Activated T-helper 17 cell treated with anti-CD3 and anti-CD28 coated beads, Interleukin-2, amount 50 U/mL, for 72 hours (primary cell): ENCODE measurements around the gene METTL5. TPM values are rescaled to one million over a fixed set of nuclear protein-coding genes. Genes with fewer than 3 reads are reported as not detected.

Source experiments
- ATAC-seq: fragments of 150-1000 bp; cut with Tn5 transposase; replicated peaks from 2 replicates; pipeline ENCODE4 v1.10.0; 2021; ENCODE audit warnings: mild to moderate bottlenecking, moderate library complexity
- H3K27ac Mint-ChIP-seq: one replicate; pipeline ENCODE4 v1.8.0; 2022; ENCODE audit warnings: mixed read lengths
- H3K27me3 Mint-ChIP-seq: one replicate; pipeline ENCODE4 v1.8.0; 2022; ENCODE audit warnings: mixed read lengths
- H3K36me3 Mint-ChIP-seq: one replicate; pipeline ENCODE4 v1.8.0; 2022; ENCODE audit warnings: low read depth, mild to moderate bottlenecking, mixed read lengths
- H3K4me1 Mint-ChIP-seq: one replicate; pipeline ENCODE4 v1.8.0; 2022; ENCODE audit warnings: mixed read lengths
- H3K4me3 Mint-ChIP-seq: one replicate; pipeline ENCODE4 v1.8.0; 2022; ENCODE audit warnings: mild to moderate bottlenecking, mixed read lengths
- H3K9me3 Mint-ChIP-seq: one replicate; pipeline ENCODE4 v1.8.0; 2022; ENCODE audit warnings: mixed read lengths
- total RNA-seq, 2 donors: library from RNA; stranded (reverse); gene quantifications; one replicate each; pipeline ENCODE4 v1.2.3, GENCODE V29; 2022

METTL5 gene
- total RNA-seq, 2 donors from 2014 or later: 54.4 to 78.7 TPM

- H3K4me1 Mint-ChIP-seq: no peaks in the 10 kb centered on the region
- no peaks in the 10 kb centered on the region for H3K9me3 Mint-ChIP-seq
- no peak overlapping the region for H3K4me3 Mint-ChIP-seq
- H3K27me3 Mint-ChIP-seq: peaks cover 3% of the 10 kb centered on the region
- H3K36me3 Mint-ChIP-seq: no peaks in the 10 kb centered on the region
- ATAC-seq: no peak
- H3K27ac Mint-ChIP-seq: no peak overlapping the region
These were observed 43.3 kb downstream of the METTL5 start for GRCh38 chr2:169781249-169782013.

- Mint-ChIP-seq H3K4me1 (no peaks in the 10 kb centered on the region), H3K4me3 (no peak overlapping the region), H3K36me3 (no peaks in the 10 kb centered on the region), H3K27ac (no peak overlapping the region), H3K9me3 (no peaks in the 10 kb centered on the region), H3K27me3 (peaks cover 3% of the 10 kb centered on the region)
- ATAC-seq: no peak
These were observed 46.3 kb downstream of the METTL5 start for GRCh38 chr2:169778446-169778845.

- Mint-ChIP-seq H3K27me3 (no peaks in the 10 kb centered on the region), H3K9me3 (no peaks in the 10 kb centered on the region), H3K4me3 (no peak overlapping the region), H3K4me1 (no peaks in the 10 kb centered on the region), H3K27ac (no peak overlapping the region), H3K36me3 (no peaks in the 10 kb centered on the region)
- no peak for ATAC-seq
These were observed 48.4 kb downstream of the METTL5 start for GRCh38 chr2:169776252-169776761.

- ATAC-seq: peak; percentile 28
These were observed 48.9 kb downstream of the METTL5 start for GRCh38 chr2:169775765-169776164.

GRCh38 chr2:169775354-169775753, 49.4 kb downstream of the METTL5 start:
- no peak for ATAC-seq
- H3K4me1 Mint-ChIP-seq: no peaks in the 10 kb centered on the region
- H3K27me3 Mint-ChIP-seq: no peaks in the 10 kb centered on the region
- no peak overlapping the region for H3K4me3 Mint-ChIP-seq
- H3K9me3 Mint-ChIP-seq: no peaks in the 10 kb centered on the region
- H3K27ac Mint-ChIP-seq: no peak overlapping the region
- no peaks in the 10 kb centered on the region for H3K36me3 Mint-ChIP-seq

More at GRCh38 chr2:169775765-169776164, 48.9 kb downstream of the METTL5 start:
- H3K27me3 Mint-ChIP-seq: no peaks in the 10 kb centered on the region
- H3K27ac Mint-ChIP-seq: no peak overlapping the region
- no peak overlapping the region for H3K4me3 Mint-ChIP-seq
- no peaks in the 10 kb centered on the region for H3K36me3 Mint-ChIP-seq
- H3K9me3 Mint-ChIP-seq: no peaks in the 10 kb centered on the region
- H3K4me1 Mint-ChIP-seq: no peaks in the 10 kb centered on the region

GRCh38 chr2:169772651-169773050, 52.1 kb downstream of the METTL5 start:
- Mint-ChIP-seq H3K4me3 (no peak overlapping the region), H3K9me3 (no peaks in the 10 kb centered on the region), H3K27ac (no peak overlapping the region), H3K4me1 (no peaks in the 10 kb centered on the region), H3K27me3 (peaks cover 1% of the 10 kb centered on the region), H3K36me3 (no peaks in the 10 kb centered on the region)
- no peak for ATAC-seq

GRCh38 chr2:169771612-169772011, 53.1 kb downstream of the METTL5 start:
- no peaks in the 10 kb centered on the region for H3K36me3 Mint-ChIP-seq
- H3K9me3 Mint-ChIP-seq: no peaks in the 10 kb centered on the region
- no peak overlapping the region for H3K27ac Mint-ChIP-seq
- ATAC-seq: peak; percentile 28
- peaks cover 4% of the 10 kb centered on the region for H3K27me3 Mint-ChIP-seq
- no peaks in the 10 kb centered on the region for H3K4me1 Mint-ChIP-seq
- H3K4me3 Mint-ChIP-seq: no peak overlapping the region

GRCh38 chr2:169771021-169771420, 53.7 kb downstream of the METTL5 start:
- Mint-ChIP-seq H3K9me3 (no peaks in the 10 kb centered on the region), H3K4me1 (no peaks in the 10 kb centered on the region), H3K27ac (no peak overlapping the region)

GRCh38 chr2:169768262-169768995, 56.3 kb downstream of the METTL5 start:
- Mint-ChIP-seq H3K27ac (no peak overlapping the region), H3K36me3 (no peaks in the 10 kb centered on the region), H3K4me1 (no peaks in the 10 kb centered on the region), H3K9me3 (no peaks in the 10 kb centered on the region), H3K27me3 (peaks cover 6% of the 10 kb centered on the region), H3K4me3 (peak overlapping the region; percentile 69)
- ATAC-seq: peak; percentile 62

More at GRCh38 chr2:169771021-169771420, 53.7 kb downstream of the METTL5 start:
- Mint-ChIP-seq H3K36me3 (no peaks in the 10 kb centered on the region), H3K27me3 (peaks cover 6% of the 10 kb centered on the region), H3K4me3 (no peak overlapping the region)
- ATAC-seq: no peak

- peak; percentile 62 for ATAC-seq
- Mint-ChIP-seq H3K27me3 (peaks cover 6% of the 10 kb centered on the region), H3K27ac (no peak overlapping the region)
These were observed 57.3 kb downstream of the METTL5 start for GRCh38 chr2:169767243-169767888.

GRCh38 chr2:169765523-169765922, 59.2 kb downstream of the METTL5 start:
- no peaks in the 10 kb centered on the region for H3K9me3 Mint-ChIP-seq
- H3K27me3 Mint-ChIP-seq: peaks cover 6% of the 10 kb centered on the region
- no peak overlapping the region for H3K4me3 Mint-ChIP-seq
- no peaks in the 10 kb centered on the region for H3K36me3 Mint-ChIP-seq
- ATAC-seq: no peak
- no peak overlapping the region for H3K27ac Mint-ChIP-seq
- H3K4me1 Mint-ChIP-seq: no peaks in the 10 kb centered on the region

More at GRCh38 chr2:169767243-169767888, 57.3 kb downstream of the METTL5 start:
- Mint-ChIP-seq H3K4me3 (peak overlapping the region; percentile 69), H3K9me3 (no peaks in the 10 kb centered on the region), H3K36me3 (no peaks in the 10 kb centered on the region), H3K4me1 (no peaks in the 10 kb centered on the region)

- Mint-ChIP-seq H3K27me3 (peaks cover 5% of the 10 kb centered on the region), H3K36me3 (no peaks in the 10 kb centered on the region), H3K27ac (no peak overlapping the region), H3K9me3 (no peaks in the 10 kb centered on the region), H3K4me3 (no peak overlapping the region), H3K4me1 (no peaks in the 10 kb centered on the region)
- ATAC-seq: no peak
These were observed 62.8 kb downstream of the METTL5 start for GRCh38 chr2:169761970-169762292.
